Head of caudate nucleus (tissue), 42 donors: Measurements from ENCODE around the gene CCDC180.

Experiments used
- DNase-seq, 42 donors: peaks; one replicate each; pipeline versions ENCODE4 v3.0.0 to v3.0.0-alpha.2; 2020 to 2021; ENCODE audit warnings: mixed read lengths in 7 of 42
- intact Hi-C: fragments of 100-400 bp; cut with DNase I; formaldehyde crosslinking; loops from one replicate; pipeline ENCODE4 v1.15.0; 2022

Gene CCDC180

GRCh38 chr9:97349400-97349799 lies 41.9 kb downstream of the CCDC180 start:
- intact Hi-C loops = no loop called here
- no peak for DNase-seq

DNA sequence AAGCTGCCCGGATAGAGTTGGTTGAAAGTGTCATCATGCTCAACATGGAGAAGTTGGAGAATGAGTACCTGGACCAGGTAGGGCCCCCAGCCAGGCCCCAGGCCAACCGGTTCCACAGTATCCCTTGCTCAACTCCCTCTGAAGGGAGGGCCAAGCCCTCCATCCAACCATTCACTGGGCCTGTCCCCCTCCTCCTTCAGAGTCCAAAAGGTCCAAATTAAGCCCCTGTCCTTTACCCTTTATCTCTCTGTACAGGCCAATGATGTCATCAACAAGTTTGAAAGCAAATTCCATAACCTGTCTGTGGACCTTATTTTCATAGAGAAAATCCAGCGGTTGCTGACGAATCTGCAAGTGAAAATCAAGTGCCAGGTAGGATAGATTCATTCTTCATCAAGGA lies 47.2 kb downstream of the CCDC180 start:
- DNase-seq = no peak
- intact Hi-C loops = no loop called here

DNA sequence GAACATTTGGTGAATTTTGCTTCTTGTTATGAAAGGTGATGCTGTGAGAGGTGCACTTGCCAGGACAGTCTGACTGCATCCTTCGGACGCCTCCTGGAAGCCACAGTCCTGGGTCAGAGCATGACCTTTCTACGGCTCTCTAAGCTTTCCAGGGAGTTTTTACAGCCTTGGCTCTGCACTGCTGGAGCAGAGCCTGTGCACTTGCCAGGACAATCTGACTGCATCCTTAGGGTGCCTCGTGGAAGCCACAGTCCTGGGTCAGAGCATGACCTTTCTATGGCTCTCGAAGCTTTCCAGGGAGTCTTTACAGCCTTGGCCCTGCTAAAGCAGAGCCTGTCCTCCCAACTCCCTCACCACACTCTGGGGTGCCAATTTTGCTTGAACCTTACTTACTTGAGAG lies 49.6 kb downstream of the CCDC180 start:
- DNase-seq = no peak
- intact Hi-C loops = no loop called here
